SK-N-SH treated with all-trans-retinoic acid at 6 μM for 48 hours (cell line): ENCODE data around the gene F3.

Experiments used
- ATAC-seq: fragments of 200-7000 bp; cut with Tn5 transposase; 3 replicates; pipeline ENCODE4 v1.9.1; 2020; ENCODE audit warnings: mild to moderate bottlenecking, moderate library complexity
- ARNTL ChIP-seq: fragments of 450-650 bp; formaldehyde crosslinking; IDR thresholded peaks from 2 replicates; pipeline ENCODE4 v1.5.0; 2020; ENCODE audit warnings: low read depth, mild to moderate bottlenecking, moderate library complexity, borderline replicate concordance
- BACH2 ChIP-seq: fragments of 250-450 bp; sonication (Bioruptor Pico); IDR thresholded peaks from 2 replicates; pipeline ENCODE4 v1.9.0; 2021; ENCODE audit warnings: mild to moderate bottlenecking, borderline replicate concordance
- CREB5 ChIP-seq: fragments of 250-450 bp; sonication (Bioruptor Pico); IDR thresholded peaks from 2 replicates; pipeline ENCODE4 v1.5.1; 2020; ENCODE audit warnings: low read depth, mild to moderate bottlenecking, moderate library complexity
- CSDC2 ChIP-seq: fragments of 250-450 bp; sonication (Bioruptor Pico); IDR thresholded peaks from 2 replicates; pipeline ENCODE4 v1.5.0; 2020; ENCODE audit warnings: mild to moderate bottlenecking, moderate library complexity
- ESRRG ChIP-seq: fragments of 250-450 bp; sonication (Bioruptor Pico); IDR thresholded peaks from 2 replicates; pipeline ENCODE4 v1.6.1; 2021; ENCODE audit warnings: mild to moderate bottlenecking
- GLIS3 ChIP-seq: fragments of 250-450 bp; sonication (Bioruptor Pico); IDR thresholded peaks from 2 replicates; pipeline ENCODE4 v1.5.0; 2020; ENCODE audit warnings: mild to moderate bottlenecking, moderate library complexity
- ISL1 ChIP-seq: fragments of 250-450 bp; sonication (Bioruptor Pico); IDR thresholded peaks from 2 replicates; pipeline ENCODE4 v2.1.2; 2022; ENCODE audit warnings: mild to moderate bottlenecking, moderate library complexity
- OSR1 ChIP-seq: fragments of 250-450 bp; sonication (Bioruptor Pico); IDR thresholded peaks from 2 replicates; pipeline ENCODE4 v1.8.0; 2022; ENCODE audit warnings: moderate library complexity, mild to moderate bottlenecking, inconsistent platforms
- PPARA ChIP-seq: fragments of 250-450 bp; sonication (Bioruptor Pico); IDR thresholded peaks from 2 replicates; pipeline ENCODE4 v1.5.0; 2020; ENCODE audit warnings: mild to moderate bottlenecking, borderline replicate concordance
- RARB ChIP-seq: fragments of 250-450 bp; sonication (Bioruptor Pico); IDR thresholded peaks from 2 replicates; pipeline ENCODE4 v1.8.0; 2021; ENCODE audit warnings: mild to moderate bottlenecking, moderate library complexity
- SNAI2 ChIP-seq: fragments of 250-450 bp; sonication (Bioruptor Pico); IDR thresholded peaks from 2 replicates; pipeline ENCODE4 v1.5.0; 2020; ENCODE audit warnings: mild to moderate bottlenecking, moderate library complexity
- TCF4 ChIP-seq: fragments of 250-450 bp; sonication (Bioruptor Pico); IDR thresholded peaks from 2 replicates; pipeline ENCODE4 v1.8.0; 2021; ENCODE audit warnings: mild to moderate bottlenecking, moderate library complexity, borderline replicate concordance
- TOX ChIP-seq: fragments of 250-450 bp; sonication (Bioruptor Pico); IDR thresholded peaks from 2 replicates; pipeline ENCODE4 v1.8.0; 2021; ENCODE audit warnings: mild to moderate bottlenecking, moderate library complexity, borderline replicate concordance
- ZC3H10 ChIP-seq: fragments of 250-450 bp; sonication (Bioruptor Pico); IDR thresholded peaks from 2 replicates; pipeline ENCODE4 v1.5.1; 2021; ENCODE audit warnings: mild to moderate bottlenecking, moderate library complexity
- ZFP30 ChIP-seq: fragments of 450-650 bp; formaldehyde crosslinking; IDR thresholded peaks from 2 replicates; pipeline ENCODE4 v1.5.0; 2022; ENCODE audit warnings: mild to moderate bottlenecking, moderate library complexity
- ZNF565 ChIP-seq: fragments of 450-650 bp; formaldehyde crosslinking; conservative IDR thresholded peaks from 2 replicates; pipeline ENCODE4 v1.5.0; 2020; ENCODE audit warnings: low read depth, mild to moderate bottlenecking, moderate library complexity
- ZNF70 ChIP-seq: fragments of 450-650 bp; formaldehyde crosslinking; IDR thresholded peaks from 2 replicates; pipeline ENCODE4 v1.5.0; 2020; ENCODE audit warnings: mild to moderate bottlenecking, moderate library complexity
- ZNF8 ChIP-seq: fragments of 450-650 bp; formaldehyde crosslinking; IDR thresholded peaks from 2 replicates; pipeline ENCODE4 v1.5.0; 2020; ENCODE audit warnings: mild to moderate bottlenecking, moderate library complexity
- TF ChIP-seq, protein P1 (sequence below): fragments of 250-450 bp; sonication (Bioruptor Pico); IDR thresholded peaks from 2 replicates; pipeline ENCODE4 v1.8.0; 2021; ENCODE audit warnings: low read depth, mild to moderate bottlenecking, moderate library complexity, borderline replicate concordance
- TF ChIP-seq, protein P2 (sequence below): fragments of 250-450 bp; sonication (Bioruptor Pico); IDR thresholded peaks from 2 replicates; pipeline ENCODE4 v1.5.1; 2021; ENCODE audit warnings: mild to moderate bottlenecking, moderate library complexity
- TF ChIP-seq, protein P3 (sequence below): fragments of 250-450 bp; sonication (Bioruptor Pico); IDR thresholded peaks from 2 replicates; pipeline ENCODE4 v1.5.0; 2020; ENCODE audit warnings: mild to moderate bottlenecking, moderate library complexity
- TF ChIP-seq, protein P4 (sequence below): fragments of 250-450 bp; sonication (Bioruptor Pico); IDR thresholded peaks from 2 replicates; pipeline ENCODE4 v1.8.0; 2020; ENCODE audit warnings: mild to moderate bottlenecking, moderate library complexity, borderline replicate concordance

F3 gene

DNA sequence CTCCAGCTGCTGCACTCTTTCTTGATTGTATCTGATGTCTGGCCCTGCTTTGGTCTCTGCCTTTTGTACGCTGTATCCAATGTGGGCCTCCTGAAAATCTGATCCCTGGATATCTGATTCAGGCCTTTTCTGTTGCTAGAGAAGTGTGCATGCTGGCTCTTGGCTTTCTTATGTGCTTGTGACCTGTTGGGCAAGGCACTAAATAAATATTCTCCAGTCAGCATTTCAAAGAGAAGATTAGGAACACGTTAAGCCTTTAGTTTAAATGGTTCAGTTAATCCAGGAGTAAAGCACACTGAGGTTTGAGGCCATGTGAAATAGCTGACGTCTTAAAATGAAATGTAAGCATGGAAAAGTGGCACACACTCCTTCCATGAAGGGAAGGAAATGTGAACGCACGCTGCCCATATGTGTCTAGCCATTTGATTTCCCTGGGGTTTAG is 9.3 kb upstream of the F3 start:
- ATAC-seq = no peak
- no peak for TF ChIP-seq TCF4 (CRISPR knock-in tag)
- no peak for TF ChIP-seq TOX (CRISPR knock-in tag)
- TF ChIP-seq GLIS3 = no peak
- TF ChIP-seq, protein P1, sequence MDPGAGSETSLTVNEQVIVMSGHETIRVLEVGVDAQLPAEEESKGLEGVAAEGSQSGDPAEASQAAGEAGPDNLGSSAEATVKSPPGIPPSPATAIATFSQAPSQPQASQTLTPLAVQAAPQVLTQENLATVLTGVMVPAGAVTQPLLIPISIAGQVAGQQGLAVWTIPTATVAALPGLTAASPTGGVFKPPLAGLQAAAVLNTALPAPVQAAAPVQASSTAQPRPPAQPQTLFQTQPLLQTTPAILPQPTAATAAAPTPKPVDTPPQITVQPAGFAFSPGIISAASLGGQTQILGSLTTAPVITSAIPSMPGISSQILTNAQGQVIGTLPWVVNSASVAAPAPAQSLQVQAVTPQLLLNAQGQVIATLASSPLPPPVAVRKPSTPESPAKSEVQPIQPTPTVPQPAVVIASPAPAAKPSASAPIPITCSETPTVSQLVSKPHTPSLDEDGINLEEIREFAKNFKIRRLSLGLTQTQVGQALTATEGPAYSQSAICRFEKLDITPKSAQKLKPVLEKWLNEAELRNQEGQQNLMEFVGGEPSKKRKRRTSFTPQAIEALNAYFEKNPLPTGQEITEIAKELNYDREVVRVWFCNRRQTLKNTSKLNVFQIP (CRISPR knock-in tag) = no peak
- TF ChIP-seq ZFP30 (CRISPR knock-in tag) = no peak
- no peak for TF ChIP-seq OSR1 (CRISPR knock-in tag)
- TF ChIP-seq ISL1 = no peak
- no peak for TF ChIP-seq PPARA
- TF ChIP-seq ARNTL (CRISPR knock-in tag) = no peak
- no peak for TF ChIP-seq RARB
- TF ChIP-seq ESRRG (CRISPR knock-in tag) = no peak
- no peak for TF ChIP-seq BACH2 (CRISPR knock-in tag)

- no peak for TF ChIP-seq GLIS3
- TF ChIP-seq ZNF8 (CRISPR knock-in tag) = no peak
- TF ChIP-seq SNAI2 (CRISPR knock-in tag) = no peak
- no peak for TF ChIP-seq ZC3H10 (CRISPR knock-in tag)
- TF ChIP-seq, protein P2, sequence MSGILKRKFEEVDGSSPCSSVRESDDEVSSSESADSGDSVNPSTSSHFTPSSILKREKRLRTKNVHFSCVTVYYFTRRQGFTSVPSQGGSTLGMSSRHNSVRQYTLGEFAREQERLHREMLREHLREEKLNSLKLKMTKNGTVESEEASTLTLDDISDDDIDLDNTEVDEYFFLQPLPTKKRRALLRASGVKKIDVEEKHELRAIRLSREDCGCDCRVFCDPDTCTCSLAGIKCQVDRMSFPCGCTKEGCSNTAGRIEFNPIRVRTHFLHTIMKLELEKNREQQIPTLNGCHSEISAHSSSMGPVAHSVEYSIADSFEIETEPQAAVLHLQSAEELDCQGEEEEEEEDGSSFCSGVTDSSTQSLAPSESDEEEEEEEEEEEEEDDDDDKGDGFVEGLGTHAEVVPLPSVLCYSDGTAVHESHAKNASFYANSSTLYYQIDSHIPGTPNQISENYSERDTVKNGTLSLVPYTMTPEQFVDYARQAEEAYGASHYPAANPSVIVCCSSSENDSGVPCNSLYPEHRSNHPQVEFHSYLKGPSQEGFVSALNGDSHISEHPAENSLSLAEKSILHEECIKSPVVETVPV = no peak
- TF ChIP-seq, protein P3, sequence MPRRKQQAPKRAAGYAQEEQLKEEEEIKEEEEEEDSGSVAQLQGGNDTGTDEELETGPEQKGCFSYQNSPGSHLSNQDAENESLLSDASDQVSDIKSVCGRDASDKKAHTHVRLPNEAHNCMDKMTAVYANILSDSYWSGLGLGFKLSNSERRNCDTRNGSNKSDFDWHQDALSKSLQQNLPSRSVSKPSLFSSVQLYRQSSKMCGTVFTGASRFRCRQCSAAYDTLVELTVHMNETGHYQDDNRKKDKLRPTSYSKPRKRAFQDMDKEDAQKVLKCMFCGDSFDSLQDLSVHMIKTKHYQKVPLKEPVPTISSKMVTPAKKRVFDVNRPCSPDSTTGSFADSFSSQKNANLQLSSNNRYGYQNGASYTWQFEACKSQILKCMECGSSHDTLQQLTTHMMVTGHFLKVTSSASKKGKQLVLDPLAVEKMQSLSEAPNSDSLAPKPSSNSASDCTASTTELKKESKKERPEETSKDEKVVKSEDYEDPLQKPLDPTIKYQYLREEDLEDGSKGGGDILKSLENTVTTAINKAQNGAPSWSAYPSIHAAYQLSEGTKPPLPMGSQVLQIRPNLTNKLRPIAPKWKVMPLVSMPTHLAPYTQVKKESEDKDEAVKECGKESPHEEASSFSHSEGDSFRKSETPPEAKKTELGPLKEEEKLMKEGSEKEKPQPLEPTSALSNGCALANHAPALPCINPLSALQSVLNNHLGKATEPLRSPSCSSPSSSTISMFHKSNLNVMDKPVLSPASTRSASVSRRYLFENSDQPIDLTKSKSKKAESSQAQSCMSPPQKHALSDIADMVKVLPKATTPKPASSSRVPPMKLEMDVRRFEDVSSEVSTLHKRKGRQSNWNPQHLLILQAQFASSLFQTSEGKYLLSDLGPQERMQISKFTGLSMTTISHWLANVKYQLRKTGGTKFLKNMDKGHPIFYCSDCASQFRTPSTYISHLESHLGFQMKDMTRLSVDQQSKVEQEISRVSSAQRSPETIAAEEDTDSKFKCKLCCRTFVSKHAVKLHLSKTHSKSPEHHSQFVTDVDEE (CRISPR knock-in tag) = no peak
- TF ChIP-seq CSDC2 (CRISPR knock-in tag) = no peak
- no peak for TF ChIP-seq ZFP30 (CRISPR knock-in tag)
- TF ChIP-seq PPARA = no peak
- no peak for TF ChIP-seq RARB
- TF ChIP-seq, protein P4, sequence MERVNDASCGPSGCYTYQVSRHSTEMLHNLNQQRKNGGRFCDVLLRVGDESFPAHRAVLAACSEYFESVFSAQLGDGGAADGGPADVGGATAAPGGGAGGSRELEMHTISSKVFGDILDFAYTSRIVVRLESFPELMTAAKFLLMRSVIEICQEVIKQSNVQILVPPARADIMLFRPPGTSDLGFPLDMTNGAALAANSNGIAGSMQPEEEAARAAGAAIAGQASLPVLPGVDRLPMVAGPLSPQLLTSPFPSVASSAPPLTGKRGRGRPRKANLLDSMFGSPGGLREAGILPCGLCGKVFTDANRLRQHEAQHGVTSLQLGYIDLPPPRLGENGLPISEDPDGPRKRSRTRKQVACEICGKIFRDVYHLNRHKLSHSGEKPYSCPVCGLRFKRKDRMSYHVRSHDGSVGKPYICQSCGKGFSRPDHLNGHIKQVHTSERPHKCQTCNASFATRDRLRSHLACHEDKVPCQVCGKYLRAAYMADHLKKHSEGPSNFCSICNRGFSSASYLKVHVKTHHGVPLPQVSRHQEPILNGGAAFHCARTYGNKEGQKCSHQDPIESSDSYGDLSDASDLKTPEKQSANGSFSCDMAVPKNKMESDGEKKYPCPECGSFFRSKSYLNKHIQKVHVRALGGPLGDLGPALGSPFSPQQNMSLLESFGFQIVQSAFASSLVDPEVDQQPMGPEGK (CRISPR knock-in tag) = no peak
- no peak for TF ChIP-seq CREB5 (CRISPR knock-in tag)
- TF ChIP-seq TCF4 (CRISPR knock-in tag) = no peak
- TF ChIP-seq BACH2 (CRISPR knock-in tag) = no peak
- no peak for TF ChIP-seq ESRRG (CRISPR knock-in tag)
- no peak for TF ChIP-seq TOX (CRISPR knock-in tag)
- TF ChIP-seq ISL1 = no peak
- no peak for TF ChIP-seq ZNF70 (CRISPR knock-in tag)
- no peak for ATAC-seq
These were observed 8.8 kb upstream of the F3 start for GRCh38 chr1:94550396-94550795.

GRCh38 chr1:94549706-94550105 is 8.1 kb upstream of the F3 start:
- ATAC-seq = no peak
- no peak for TF ChIP-seq ZNF8 (CRISPR knock-in tag)
- TF ChIP-seq ISL1 = no peak
- TF ChIP-seq PPARA = no peak
- no peak for TF ChIP-seq SNAI2 (CRISPR knock-in tag)
- TF ChIP-seq, protein P3 (CRISPR knock-in tag) = no peak
- TF ChIP-seq ZNF70 (CRISPR knock-in tag) = no peak
- TF ChIP-seq TOX (CRISPR knock-in tag) = no peak
- TF ChIP-seq TCF4 (CRISPR knock-in tag) = no peak
- no peak for TF ChIP-seq ZFP30 (CRISPR knock-in tag)
- no peak for TF ChIP-seq OSR1 (CRISPR knock-in tag)
- no peak for TF ChIP-seq ZNF565 (CRISPR knock-in tag)
- TF ChIP-seq, protein P1 (CRISPR knock-in tag) = no peak
